Measurements from ENCODE around the gene CYBC1.
A peak's percentile ranks its signal among the peaks of the same experiment; 100 is the strongest.
"Not testable (repeated sequence)": the region's sequence is repeated elsewhere in the genome, so short reads cannot be mapped to it uniquely, and the experiment has no call there.

CYBC1 gene

GRCh38 chr17:82477934-82478333 lies 27.4 kb upstream of the CYBC1 start:
- DNase-seq (ENCODE audit: low read depth): no peak

DNA sequence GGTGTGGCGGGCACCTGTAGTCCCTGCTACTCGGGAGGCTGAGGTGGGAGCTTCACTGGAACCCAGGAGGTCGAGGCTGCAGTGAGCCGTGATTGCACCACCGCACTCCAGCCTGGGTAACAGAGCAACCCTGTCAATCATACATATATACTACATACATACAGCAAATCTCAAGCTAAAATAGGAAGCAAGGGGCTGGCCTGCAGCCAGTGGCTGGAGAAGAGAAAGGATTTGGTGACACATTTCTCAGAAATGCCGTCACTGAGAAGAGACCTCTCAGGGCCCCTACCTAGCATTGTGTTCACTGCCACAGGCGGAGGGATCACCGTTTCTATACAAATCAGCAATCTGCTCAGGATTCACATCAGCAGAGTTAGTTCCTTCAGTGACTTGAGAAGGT lies 24.9 kb upstream of the CYBC1 start:
- DNase-seq (ENCODE audit: low read depth): peak; percentile 10

GRCh38 chr17:82474223-82475010 lies 23.9 kb upstream of the CYBC1 start:
- no peak for DNase-seq (ENCODE audit: low read depth)

GRCh38 chr17:82470065-82470464 lies 19.5 kb upstream of the CYBC1 start:
- DNase-seq (ENCODE audit: low read depth): no peak

GRCh38 chr17:82468692-82469091 lies 18.1 kb upstream of the CYBC1 start:
- no peak for DNase-seq (ENCODE audit: low read depth)

GRCh38 chr17:82465023-82465603 lies 14.6 kb upstream of the CYBC1 start:
- DNase-seq (ENCODE audit: low read depth): no peak

DNA sequence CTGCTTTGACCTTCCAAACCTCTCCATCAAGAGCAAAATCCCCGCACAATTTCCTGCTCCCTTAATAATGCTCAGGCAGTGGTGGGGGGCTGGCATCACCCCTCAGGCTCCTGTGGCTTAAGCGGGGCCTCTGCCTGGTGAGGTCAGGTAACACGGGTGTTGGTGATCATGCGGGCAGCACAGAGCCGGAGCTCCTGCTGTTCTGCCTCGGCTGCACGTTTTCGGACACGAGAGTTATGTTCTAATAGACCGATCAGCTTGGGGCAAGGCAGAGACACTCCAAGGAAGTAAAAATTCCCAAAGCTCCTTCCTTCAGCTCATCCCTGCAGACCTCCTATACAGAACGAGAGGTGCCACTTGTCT lies 14.0 kb upstream of the CYBC1 start:
- DNase-seq (ENCODE audit: low read depth): no peak

DNA sequence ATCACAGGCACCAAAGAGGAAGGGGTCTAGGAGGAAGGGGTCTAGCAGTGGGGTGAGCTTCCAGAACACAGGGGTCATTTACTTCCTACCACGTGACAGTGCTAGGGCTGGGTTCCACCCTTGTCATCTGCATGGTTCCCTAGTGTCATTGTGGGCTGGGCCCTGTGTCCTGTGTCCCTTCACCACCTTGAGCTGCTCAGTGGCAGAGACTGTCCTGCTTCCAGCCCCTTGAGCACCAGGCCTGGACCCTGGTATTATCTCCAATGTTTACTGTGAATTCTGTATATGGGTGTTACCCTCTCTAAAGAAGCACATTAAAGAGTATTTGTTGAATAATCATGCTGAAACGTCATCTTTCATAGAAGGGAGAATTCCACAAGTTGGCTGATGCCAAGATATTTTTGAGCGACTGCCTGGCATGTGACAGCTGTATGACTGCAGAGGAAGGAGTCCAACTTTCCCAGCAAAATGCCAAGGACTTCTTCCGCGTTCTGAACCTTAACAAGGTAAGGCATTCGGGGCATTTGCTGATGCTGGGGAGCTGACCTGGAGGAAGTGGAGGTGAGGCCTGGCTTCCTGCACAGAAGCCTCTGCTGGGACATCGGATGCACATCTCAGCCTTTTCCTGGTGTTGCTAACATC lies 13.5 kb upstream of the CYBC1 start:
- DNase-seq (ENCODE audit: low read depth): no peak

DNA sequence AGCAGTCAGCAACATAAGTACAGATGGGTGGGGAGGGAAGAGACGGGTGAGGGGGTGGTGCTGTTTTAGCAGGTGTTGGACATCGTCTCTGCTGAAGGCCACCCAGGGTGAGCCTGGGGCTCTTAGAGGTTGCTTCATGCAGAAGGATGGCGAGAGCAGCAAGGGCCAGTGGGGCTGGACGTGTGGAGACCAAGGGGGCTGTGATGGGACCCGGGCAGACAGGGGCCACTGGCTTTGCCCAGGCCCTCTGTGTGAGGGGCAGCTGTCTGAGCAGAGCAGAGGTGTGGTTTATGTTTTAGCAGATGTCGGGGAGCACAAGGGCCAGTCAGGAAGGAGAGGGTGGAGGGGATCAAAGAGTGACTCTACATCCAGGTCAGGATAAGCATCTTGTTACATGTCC lies 12.8 kb upstream of the CYBC1 start:
- no peak for DNase-seq (ENCODE audit: low read depth)

DNA sequence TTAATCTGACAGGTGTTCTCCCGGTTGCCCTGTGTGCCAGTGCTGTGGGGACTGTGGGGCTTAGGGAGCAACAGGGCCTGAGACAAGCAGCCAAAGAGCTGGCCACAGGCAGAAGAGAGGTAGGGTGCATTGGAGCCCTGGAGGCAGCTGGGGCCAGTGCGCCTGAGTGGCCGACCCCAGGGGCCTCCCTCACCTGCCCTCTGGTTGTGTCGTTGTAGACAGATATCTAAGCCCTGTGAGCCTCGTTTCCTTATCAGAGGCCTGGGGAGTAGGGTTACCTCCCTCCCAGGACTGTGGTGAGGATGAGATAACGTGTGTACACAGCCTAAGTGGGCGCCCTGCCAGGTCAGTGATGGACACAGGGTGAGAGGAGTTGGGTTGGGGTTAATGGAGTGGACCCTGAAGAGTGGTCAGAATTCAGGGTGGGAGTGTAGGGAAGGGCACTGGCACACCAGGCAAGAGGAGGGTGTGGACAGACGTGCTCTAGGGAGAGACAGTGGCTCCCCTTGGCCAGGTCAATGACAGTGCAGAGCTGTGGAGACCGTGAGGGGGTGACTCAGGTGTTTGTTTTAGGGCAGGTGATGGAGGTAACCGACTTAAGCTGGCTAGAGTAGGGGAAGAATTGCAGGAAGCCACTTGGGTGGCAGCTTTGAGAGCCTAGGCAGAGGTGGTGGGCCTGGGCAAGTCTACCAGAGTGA lies 11.4 kb upstream of the CYBC1 start:
- DNase-seq (ENCODE audit: low read depth): no peak

DNA sequence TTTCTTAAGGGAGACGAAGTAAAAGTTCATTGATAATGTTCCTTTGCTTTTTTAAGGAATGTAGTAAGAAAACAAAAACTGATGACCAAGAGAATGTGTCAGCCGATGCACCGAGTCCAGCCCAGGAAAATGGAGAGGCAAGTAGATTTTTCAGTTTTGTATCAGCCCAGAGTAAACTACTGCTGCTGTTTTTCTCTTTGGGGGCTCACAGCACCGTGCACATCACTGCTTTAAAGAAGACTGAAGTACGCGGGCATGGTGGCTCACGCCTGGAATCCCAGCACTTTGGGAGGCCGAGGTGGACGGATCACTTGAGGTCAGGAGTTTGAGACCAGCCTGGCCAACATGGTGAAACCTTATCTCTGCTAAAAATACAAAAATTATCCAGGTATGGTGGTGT lies 9.4 kb upstream of the CYBC1 start:
- DNase-seq (ENCODE audit: low read depth): not testable (repeated sequence)

DNA sequence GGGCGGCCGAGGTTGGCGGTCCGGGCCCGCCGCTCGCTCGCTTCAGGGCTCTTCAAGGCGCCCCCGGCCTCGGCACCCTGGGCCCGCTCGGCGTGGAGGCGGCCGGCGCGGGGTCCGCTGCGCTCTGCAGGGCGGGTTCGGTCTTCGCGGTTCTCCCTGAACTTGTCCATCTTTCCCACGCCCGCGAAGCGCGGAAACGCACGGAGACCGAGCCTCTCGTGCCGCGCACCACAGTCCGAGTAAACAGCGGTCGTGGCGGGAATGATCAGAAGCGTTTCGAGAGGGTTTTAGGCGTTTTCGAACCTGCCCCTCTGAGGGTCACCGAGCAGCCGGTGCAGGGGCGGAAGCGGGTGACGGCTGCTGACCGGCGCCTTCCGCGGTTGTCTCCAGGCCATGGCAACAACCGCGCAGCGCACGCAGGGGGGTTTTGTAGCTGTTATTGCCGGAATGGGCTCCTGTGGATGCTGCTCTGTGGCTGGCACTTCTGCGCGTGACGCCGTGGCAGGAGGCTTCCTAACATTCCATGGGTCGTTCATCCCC lies 8.4 kb upstream of the CYBC1 start:
- peak; percentile 56 for DNase-seq (ENCODE audit: low read depth)

GRCh38 chr17:82458179-82458884 lies 7.8 kb upstream of the CYBC1 start, which contains the start of gene NARF:
NARF (plus strand) TSS chr17:82458741; CDS start chr17:82458804, 63 bp downstream.
- peak; percentile 99 for DNase-seq (ENCODE audit: low read depth)

DNA sequence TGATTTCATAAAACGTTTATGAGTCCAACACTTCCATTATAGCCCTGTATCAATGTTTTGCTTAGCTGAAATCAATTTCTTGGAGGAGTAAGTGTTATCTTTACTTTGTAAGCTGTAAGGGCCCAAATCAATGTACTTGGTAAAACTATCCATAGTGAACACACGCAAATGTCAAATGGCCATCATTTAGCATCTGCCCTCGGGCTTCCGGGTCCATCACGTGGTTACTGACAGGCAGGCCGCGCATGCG lies 7.3 kb upstream of the CYBC1 start:
- DNase-seq (ENCODE audit: low read depth): no peak

GRCh38 chr17:82457073-82457928 lies 6.7 kb upstream of the CYBC1 start:
- DNase-seq (ENCODE audit: low read depth): no peak

- not testable (repeated sequence) for DNase-seq (ENCODE audit: low read depth)
Measured at GRCh38 chr17:82453706-82454105, 3.2 kb upstream of the CYBC1 start.

DNA sequence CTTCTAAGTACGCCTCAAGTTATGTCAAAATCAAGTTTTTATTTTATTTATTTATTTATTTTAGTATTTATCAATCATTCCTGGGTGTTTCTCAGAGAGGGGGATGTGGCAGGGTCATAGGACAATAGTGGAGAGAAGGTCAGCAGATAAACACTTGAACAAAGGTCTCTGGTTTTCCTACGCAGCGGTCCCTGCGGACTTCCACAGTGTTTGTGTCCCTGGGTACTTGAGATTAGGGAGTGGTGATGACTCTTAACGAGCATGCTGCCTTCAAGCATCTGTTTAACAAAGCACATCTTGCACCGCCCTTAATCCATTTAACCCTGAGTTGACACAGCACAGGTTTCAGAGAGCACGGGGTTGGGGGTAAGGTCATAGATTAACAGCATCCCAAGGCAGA lies 2.6 kb upstream of the CYBC1 start:
- DNase-seq (ENCODE audit: low read depth): not testable (repeated sequence)

DNA sequence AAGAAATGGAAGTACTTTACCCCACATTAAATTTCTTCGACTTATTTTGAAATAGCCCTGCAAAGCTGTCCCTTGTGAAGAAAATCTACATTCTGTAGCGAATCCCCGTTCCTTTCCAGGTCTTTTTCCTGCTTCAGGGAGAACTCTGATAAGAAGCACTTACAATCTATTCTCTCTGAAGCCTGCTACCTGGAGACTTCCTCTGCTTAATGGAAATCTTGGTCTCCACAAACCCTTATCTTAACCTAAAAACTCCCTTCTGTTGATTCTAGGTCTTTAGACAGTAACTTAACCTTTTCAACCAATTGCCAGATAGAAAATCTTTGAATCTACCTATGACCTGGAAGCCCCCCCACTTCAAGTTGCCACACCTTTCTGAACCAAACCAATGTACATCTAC lies 1.6 kb upstream of the CYBC1 start:
- no peak for DNase-seq (ENCODE audit: low read depth)

- DNase-seq (ENCODE audit: low read depth): no peak
Measured at GRCh38 chr17:82449883-82450356, 632 bp downstream of the CYBC1 start.

- DNase-seq (ENCODE audit: low read depth): no peak
Measured at GRCh38 chr17:82449131-82449882, 1.2 kb downstream of the CYBC1 start.

Data from EH (cell line).